GM12892 (cell line): Measurements from ENCODE around the gene TMEM209.
"Not testable (repeated sequence)": the region's sequence is repeated elsewhere in the genome, so short reads cannot be mapped to it uniquely, and the experiment has no call there.

Experiments used
- DNase-seq: peaks from one replicate; pipeline ENCODE4 v3.0.0; 2011; ENCODE audit not compliant: insufficient read length
- FAIRE-seq: peaks from 2 replicates; lab custom pipeline; 2011; peaks lifted over from hg19 to GRCh38; lab: Jason Lieb, UNC
- POLR2A ChIP-seq: IDR thresholded peaks from 2 replicates; pipeline ENCODE4 v1.6.1; 2011; ENCODE audit warnings: low read depth, low read length, control low read depth
- POLR2AphosphoS5 ChIP-seq: IDR thresholded peaks from 2 replicates; pipeline ENCODE4 v1.6.1; 2011; ENCODE audit warnings: low read depth, low read length, control low read depth
- TAF1 ChIP-seq: IDR thresholded peaks from 2 replicates; pipeline ENCODE4 v1.6.1; 2011; ENCODE audit warnings: low read depth, mild to moderate bottlenecking, control low read depth, low read length, borderline replicate concordance

Gene TMEM209

GRCh38 chr7:130154131-130154500, 51.1 kb downstream of the TMEM209 start:
- no peak for TF ChIP-seq TAF1
- TF ChIP-seq POLR2A: no peak
- no peak for FAIRE-seq
- no peak for DNase-seq

GRCh38 chr7:130153211-130153908, 51.8 kb downstream of the TMEM209 start:
- TF ChIP-seq TAF1 (no peak), POLR2A (no peak), POLR2AphosphoS5 (no peak)
- no peak for DNase-seq
- no peak for FAIRE-seq

DNA sequence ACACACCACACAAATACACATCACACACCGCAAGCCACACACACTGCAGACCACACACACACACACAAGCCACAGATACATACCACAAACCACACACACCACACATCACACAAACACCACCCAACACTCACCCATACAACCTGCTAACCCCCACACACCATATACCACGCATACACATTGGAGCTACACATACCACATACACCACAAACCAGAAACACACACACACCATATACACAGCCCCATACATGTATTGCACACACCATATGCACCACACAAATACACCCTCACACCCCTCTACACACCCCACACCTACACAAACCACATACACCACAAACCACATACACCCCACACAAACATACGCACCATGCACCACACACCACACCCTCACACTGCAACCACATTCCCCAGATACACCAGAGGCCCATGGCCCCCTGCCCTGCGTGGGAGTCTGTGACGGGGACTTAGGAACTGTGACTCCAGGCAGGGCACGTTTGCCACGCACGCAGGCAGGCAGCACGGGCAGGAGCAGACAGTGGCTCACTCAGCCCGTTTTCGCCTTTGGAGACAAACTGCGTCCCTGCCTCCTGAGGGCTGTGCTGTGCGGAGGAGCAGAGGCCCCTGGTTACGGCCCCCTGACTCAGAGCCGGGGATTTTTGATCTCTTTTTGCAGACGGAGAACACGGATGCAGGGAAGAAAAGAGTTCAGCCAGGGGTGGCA, 52.6 kb downstream of the TMEM209 start:
- DNase-seq (no peak), FAIRE-seq (peak; percentile 89)
- TF ChIP-seq POLR2A: no peak
- no peak for TF ChIP-seq POLR2AphosphoS5
- TF ChIP-seq TAF1: no peak

DNA sequence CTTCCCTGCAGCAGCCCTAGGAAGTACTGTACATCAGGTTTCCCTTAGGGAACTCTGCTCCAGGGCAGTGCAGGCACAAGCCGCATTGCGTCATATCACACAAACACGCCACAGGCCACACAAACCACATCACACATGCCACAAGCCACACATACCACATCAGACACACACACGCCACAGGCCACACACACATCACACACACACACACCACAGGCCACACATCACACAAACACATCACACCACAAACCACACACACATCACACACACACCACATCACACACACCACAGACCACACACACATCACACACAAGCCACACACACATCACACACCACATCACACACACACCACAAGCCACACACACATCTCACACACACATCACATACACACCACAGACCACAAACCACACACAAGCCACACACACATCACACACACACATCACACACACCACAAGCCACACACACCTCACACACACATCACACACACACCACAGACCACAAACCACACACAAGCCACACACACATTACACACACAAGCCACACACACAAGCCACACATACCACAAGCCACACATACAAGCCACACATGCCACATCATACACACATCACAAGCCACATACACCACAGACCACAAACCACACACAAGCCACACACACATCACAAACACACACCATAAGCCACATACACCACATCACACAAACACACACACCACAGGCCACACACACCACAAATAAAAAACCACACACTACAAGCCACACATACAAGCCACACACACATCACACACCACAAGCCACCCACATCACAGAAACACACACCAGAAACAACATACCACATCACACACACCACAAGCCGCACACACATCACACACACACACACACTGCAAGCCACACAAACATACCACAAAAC, 53.4 kb downstream of the TMEM209 start:
- FAIRE-seq: peak; percentile 92
- TF ChIP-seq TAF1 (no peak), POLR2AphosphoS5 (no peak), POLR2A (no peak)

DNA sequence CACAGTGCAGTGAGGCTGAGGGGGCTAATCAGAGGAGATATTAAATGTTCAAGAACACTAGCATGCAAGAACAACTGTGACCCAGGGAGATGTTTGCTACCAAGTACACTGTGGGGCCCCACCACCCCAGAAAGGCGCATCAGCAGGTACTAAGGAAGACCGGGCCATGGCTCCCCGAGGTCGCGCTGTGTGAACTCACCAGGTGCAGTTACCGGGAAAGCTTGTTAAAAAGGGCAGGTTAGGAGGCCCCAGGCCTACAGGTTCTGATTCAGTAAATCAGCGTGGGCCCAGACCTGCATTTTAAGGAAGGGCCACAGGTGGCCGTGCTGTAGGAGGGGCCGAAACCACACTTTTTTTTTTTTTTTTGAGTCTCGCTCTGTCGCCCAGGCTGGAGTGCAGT, 54.6 kb downstream of the TMEM209 start:
- TF ChIP-seq TAF1 (no peak), POLR2A (no peak), POLR2AphosphoS5 (no peak)
- FAIRE-seq (peak; percentile 27), DNase-seq (no peak)

More for the DNA sequence above, 53.4 kb downstream of the TMEM209 start:
- DNase-seq: no peak

DNA sequence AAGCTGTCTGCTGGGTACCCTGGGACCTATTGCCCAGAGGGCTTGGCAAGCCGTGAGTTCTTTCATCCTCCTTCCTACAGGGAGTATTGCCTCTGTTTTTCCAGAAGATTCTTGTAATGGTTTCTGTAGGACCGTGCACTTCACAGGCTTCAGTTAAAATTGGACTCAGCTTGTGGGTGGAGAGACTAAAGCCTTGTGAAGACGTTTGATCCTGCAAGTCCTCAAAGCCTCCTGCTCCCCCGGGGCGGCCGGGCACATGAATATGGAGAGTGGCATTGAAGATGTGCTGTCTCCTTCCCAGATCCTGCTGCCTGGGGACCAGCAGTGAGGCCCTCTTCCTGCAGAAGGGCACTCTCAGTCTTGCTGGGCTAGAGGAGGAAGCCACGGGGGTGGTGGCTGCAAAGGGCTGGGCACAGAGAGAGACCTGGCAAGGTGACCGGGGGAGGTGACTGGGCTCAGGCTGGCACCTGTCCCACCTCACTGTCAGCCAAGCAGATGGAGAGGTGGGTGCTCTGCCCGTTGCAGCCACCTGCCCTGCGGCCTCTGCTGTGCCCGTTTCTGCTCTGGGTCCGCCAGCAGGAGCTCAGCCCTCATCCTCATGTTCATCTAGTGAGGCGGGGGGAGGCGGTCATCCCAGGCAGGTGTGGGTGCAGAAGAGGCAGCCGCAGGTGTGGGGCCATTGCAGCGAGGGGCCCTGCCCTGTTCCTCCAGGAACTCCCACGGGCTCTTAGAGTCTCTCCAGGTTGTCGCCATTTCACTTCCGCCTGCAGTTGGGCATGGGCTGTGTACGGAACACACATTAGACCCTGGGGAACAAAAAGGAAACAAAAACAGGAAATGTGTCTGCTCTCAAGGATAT, 55.7 kb downstream of the TMEM209 start:
- no peak for DNase-seq
- peak; percentile 67 for FAIRE-seq

GRCh38 chr7:130148561-130148960, 56.6 kb downstream of the TMEM209 start:
- no peak for DNase-seq
- TF ChIP-seq POLR2AphosphoS5 (no peak), POLR2A (no peak), TAF1 (no peak)
- FAIRE-seq: no peak

More for the DNA sequence above, 55.7 kb downstream of the TMEM209 start:
- TF ChIP-seq POLR2AphosphoS5 (no peak), POLR2A (no peak), TAF1 (no peak)

- no peak for DNase-seq
- no peak for FAIRE-seq
- no peak for TF ChIP-seq POLR2AphosphoS5
- no peak for TF ChIP-seq TAF1
- no peak for TF ChIP-seq POLR2A
These were observed 57.4 kb downstream of the TMEM209 start for GRCh38 chr7:130147710-130148325.

DNA sequence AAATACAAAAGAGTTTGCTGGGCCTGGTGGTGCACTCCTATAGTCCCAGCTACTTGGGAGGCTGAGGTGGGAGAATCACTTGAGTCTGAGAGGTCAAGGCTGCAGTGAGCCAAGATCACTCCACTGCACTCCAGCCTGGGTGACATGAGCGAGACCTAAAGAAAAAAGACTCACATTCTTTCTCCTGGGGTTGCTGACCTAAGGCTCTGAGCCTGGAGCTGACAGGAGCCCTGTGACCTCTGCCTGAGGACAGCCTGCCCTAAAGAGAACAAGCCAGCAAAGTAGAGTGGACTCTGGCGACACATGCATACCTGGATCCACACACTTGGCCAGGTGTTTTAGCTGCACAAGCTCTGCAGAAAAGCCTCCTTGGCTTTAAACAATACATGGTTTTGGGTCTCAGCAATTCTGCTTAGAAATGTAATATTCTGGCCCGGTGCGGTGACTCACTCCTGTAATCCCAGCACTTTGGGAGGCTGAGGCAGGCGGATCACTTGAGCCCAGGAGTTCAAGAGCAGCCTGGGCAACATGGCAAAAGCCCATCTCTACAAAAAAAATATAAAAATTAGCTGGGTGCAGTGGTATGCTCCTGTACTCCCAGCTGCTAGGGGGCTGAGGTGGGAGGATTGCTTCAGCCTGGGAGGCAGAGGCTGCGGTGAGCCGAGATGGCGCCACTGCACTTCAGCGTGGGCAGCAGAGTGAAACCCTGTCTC, 58.4 kb downstream of the TMEM209 start:
- TF ChIP-seq POLR2AphosphoS5: no peak
- no peak for TF ChIP-seq TAF1
- no peak for TF ChIP-seq POLR2A
- FAIRE-seq (no peak), DNase-seq (no peak)

GRCh38 chr7:130146142-130146541, 59.1 kb downstream of the TMEM209 start:
- DNase-seq, FAIRE-seq: not testable (repeated sequence)
